ENCODE measurements around the gene FAM3B.

The FAM3B gene

GRCh38 chr21:41325138-41325912 is 8.7 kb downstream of the FAM3B start:
- no peaks in the 10 kb centered on the region for H3K27me3 ChIP-seq
- H3K9ac ChIP-seq, result no peak overlapping the region
- H4K20me1 ChIP-seq, result no peaks in the 10 kb centered on the region
- no peaks in the 10 kb centered on the region for H3K9me3 ChIP-seq (replicated peaks in 1 of 11)
- H3K27ac ChIP-seq, result no peak overlapping the region
- peaks cover 10 to 50% (median 41%) of the 10 kb centered on the region in 10 experiments; a peak in 18 of 20 replicates for H3K4me1 ChIP-seq
- H3K4me2 ChIP-seq, result peak overlapping the region in 2 of 11 experiments; percentile 43 to 56; a peak in 1 of 22 replicates
- TF ChIP-seq Cebpa-rat (IDR thresholded peaks at IDR 0.05), result no peak
- H3K36me3 ChIP-seq, result no peaks in the 10 kb centered on the region
- H3K4me3 ChIP-seq, result no peak overlapping the region

GRCh38 chr21:41326414-41327080 is 9.9 kb downstream of the FAM3B start:
- no peak for TF ChIP-seq Cebpa-rat (IDR thresholded peaks at IDR 0.05)
- peaks cover 3 to 38% (median 29%) of the 10 kb centered on the region in 10 experiments; a peak in 18 of 20 replicates for H3K4me1 ChIP-seq
- H3K4me3 ChIP-seq, result no peak overlapping the region
- H3K27me3 ChIP-seq, result no peaks in the 10 kb centered on the region
- peak overlapping the region in 1 of 11 experiments; percentile 9; a peak in 1 of 22 replicates for H3K27ac ChIP-seq
- no peaks in the 10 kb centered on the region for H4K20me1 ChIP-seq
- H3K9ac ChIP-seq, result no peak overlapping the region
- H3K9me3 ChIP-seq (replicated peaks in 1 of 11), result no peaks in the 10 kb centered on the region
- no peaks in the 10 kb centered on the region for H3K36me3 ChIP-seq
- H3K4me2 ChIP-seq, result peak overlapping the region in 9 of 11 experiments; percentile 17 to 73 (median 56); a peak in 15 of 22 replicates

- Histone ChIP-seq H3K27ac (no peak overlapping the region), H3K27me3 (no peaks in the 10 kb centered on the region), H3K4me2 (no peak overlapping the region)
Observed at GRCh38 chr21:41327753-41328152, 11.2 kb downstream of the FAM3B start.

GRCh38 chr21:41328660-41329607 is 12.3 kb downstream of the FAM3B start:
- Histone ChIP-seq H4K20me1 (no peaks in the 10 kb centered on the region), H3K4me3 (no peak overlapping the region), H3K4me2 (no peak overlapping the region), H3K27ac (no peak overlapping the region), H3K27me3 (no peaks in the 10 kb centered on the region), H3K4me1 (peaks cover 0 to 17% (median 12%) of the 10 kb centered on the region in 10 experiments; a peak in 15 of 20 replicates), H3K9ac (no peak overlapping the region), H3K36me3 (no peaks in the 10 kb centered on the region), H3K9me3 (replicated peaks in 1 of 11) (peaks cover 0 to 7% (median 3%) of the 10 kb centered on the region in 11 experiments; a peak in 14 of 22 replicates)
- TF ChIP-seq Cebpa-rat (IDR thresholded peaks at IDR 0.05), result no peak

More at GRCh38 chr21:41327753-41328152, 11.2 kb downstream of the FAM3B start:
- Histone ChIP-seq H3K9me3 (replicated peaks in 1 of 11) (no peaks in the 10 kb centered on the region), H3K4me3 (no peak overlapping the region), H3K9ac (no peak overlapping the region), H3K36me3 (no peaks in the 10 kb centered on the region), H4K20me1 (no peaks in the 10 kb centered on the region), H3K4me1 (peaks cover 0 to 26% (median 17%) of the 10 kb centered on the region in 10 experiments; a peak in 15 of 20 replicates)
- TF ChIP-seq Cebpa-rat (IDR thresholded peaks at IDR 0.05), result no peak

GRCh38 chr21:41333752-41334151 is 17.2 kb downstream of the FAM3B start:
- peaks cover 11 to 29% (median 17%) of the 10 kb centered on the region in 11 experiments; a peak in 20 of 22 replicates for H3K9me3 ChIP-seq (replicated peaks in 1 of 11)
- no peaks in the 10 kb centered on the region for H4K20me1 ChIP-seq
- no peak for TF ChIP-seq Cebpa-rat (IDR thresholded peaks at IDR 0.05)
- H3K27ac ChIP-seq, result no peak overlapping the region
- H3K36me3 ChIP-seq, result no peaks in the 10 kb centered on the region
- H3K4me2 ChIP-seq, result no peak overlapping the region
- no peak overlapping the region for H3K4me3 ChIP-seq
- no peaks in the 10 kb centered on the region for H3K27me3 ChIP-seq
- peaks cover 0 to 6% (median 0%) of the 10 kb centered on the region in 10 experiments; a peak in 1 of 20 replicates for H3K4me1 ChIP-seq
- H3K9ac ChIP-seq, result no peak overlapping the region

- peaks cover 13 to 30% (median 23%) of the 10 kb centered on the region in 11 experiments; a peak in 21 of 22 replicates for H3K9me3 ChIP-seq (replicated peaks in 1 of 11)
- H3K4me2 ChIP-seq, result no peak overlapping the region
- no peaks in the 10 kb centered on the region for H4K20me1 ChIP-seq
- H3K36me3 ChIP-seq, result no peaks in the 10 kb centered on the region
- H3K27ac ChIP-seq, result no peak overlapping the region
- no peak overlapping the region for H3K9ac ChIP-seq
- peaks cover 0 to 6% (median 0%) of the 10 kb centered on the region in 10 experiments; a peak in 1 of 20 replicates for H3K4me1 ChIP-seq
- no peak for TF ChIP-seq Cebpa-rat (IDR thresholded peaks at IDR 0.05)
- no peaks in the 10 kb centered on the region for H3K27me3 ChIP-seq
- H3K4me3 ChIP-seq, result no peak overlapping the region
Observed at GRCh38 chr21:41337515-41337914, 20.9 kb downstream of the FAM3B start.

- peaks cover 13 to 33% (median 28%) of the 10 kb centered on the region in 11 experiments; a peak in 21 of 22 replicates for H3K9me3 ChIP-seq (replicated peaks in 1 of 11)
- TF ChIP-seq Cebpa-rat (IDR thresholded peaks at IDR 0.05), result no peak
Observed at GRCh38 chr21:41338455-41338854, 21.9 kb downstream of the FAM3B start.

GRCh38 chr21:41342035-41342434 is 25.4 kb downstream of the FAM3B start:
- H3K36me3 ChIP-seq, result no peaks in the 10 kb centered on the region
- no peak for TF ChIP-seq Cebpa-rat (IDR thresholded peaks at IDR 0.05)
- H3K27ac ChIP-seq, result no peak overlapping the region
- H3K9ac ChIP-seq, result no peak overlapping the region
- H3K4me1 ChIP-seq, result peaks cover 0 to 12% (median 0%) of the 10 kb centered on the region in 10 experiments; a peak in 4 of 20 replicates
- no peak overlapping the region for H3K4me2 ChIP-seq
- no peaks in the 10 kb centered on the region for H4K20me1 ChIP-seq
- no peak overlapping the region for H3K4me3 ChIP-seq
- H3K9me3 ChIP-seq (replicated peaks in 1 of 11), result peaks cover 0 to 14% (median 10%) of the 10 kb centered on the region in 11 experiments; a peak in 8 of 22 replicates
- H3K27me3 ChIP-seq, result no peaks in the 10 kb centered on the region

More at GRCh38 chr21:41338455-41338854, 21.9 kb downstream of the FAM3B start:
- H3K4me1 ChIP-seq, result peaks cover 0 to 6% (median 0%) of the 10 kb centered on the region in 10 experiments; a peak in 1 of 20 replicates
- no peak overlapping the region for H3K4me3 ChIP-seq
- H3K4me2 ChIP-seq, result peak overlapping the region in 2 of 11 experiments; percentile 19 to 22; a peak in 4 of 22 replicates
- H4K20me1 ChIP-seq, result no peaks in the 10 kb centered on the region
- H3K36me3 ChIP-seq, result no peaks in the 10 kb centered on the region
- no peak overlapping the region for H3K27ac ChIP-seq
- no peak overlapping the region for H3K9ac ChIP-seq
- no peaks in the 10 kb centered on the region for H3K27me3 ChIP-seq

All from BLaER1 treated with 17β-estradiol and CSF1 and Interleukin-3, amounts not matched to agents 10 nM and 100 nM (cell line).